Dermis microvascular lymphatic vessel endothelial cell (primary cell): Measurements from ENCODE around the gene BAIAP2L1. TPM values are rescaled to one million over a fixed set of nuclear protein-coding genes. Genes with fewer than 3 reads are reported as not detected.
A peak's percentile ranks its signal among the peaks of the same experiment; 100 is the strongest.

Experiments used
- DNase-seq, 2 donors: peaks; one replicate each; pipeline versions ENCODE4 v3.0.0 to v3.0.0-alpha.2; 2010; ENCODE audit warnings: low read depth in 2 of 2
- total RNA-seq: library from RNA; depleted of rRNA; stranded (reverse); fragments of >200 nt; gene quantifications from 2 replicates; pipeline ENCODE4 v1.2.1, GENCODE V29; 2014

BAIAP2L1 gene
- total RNA-seq, 1 donor from 2014 or later: 0.26 TPM

DNA sequence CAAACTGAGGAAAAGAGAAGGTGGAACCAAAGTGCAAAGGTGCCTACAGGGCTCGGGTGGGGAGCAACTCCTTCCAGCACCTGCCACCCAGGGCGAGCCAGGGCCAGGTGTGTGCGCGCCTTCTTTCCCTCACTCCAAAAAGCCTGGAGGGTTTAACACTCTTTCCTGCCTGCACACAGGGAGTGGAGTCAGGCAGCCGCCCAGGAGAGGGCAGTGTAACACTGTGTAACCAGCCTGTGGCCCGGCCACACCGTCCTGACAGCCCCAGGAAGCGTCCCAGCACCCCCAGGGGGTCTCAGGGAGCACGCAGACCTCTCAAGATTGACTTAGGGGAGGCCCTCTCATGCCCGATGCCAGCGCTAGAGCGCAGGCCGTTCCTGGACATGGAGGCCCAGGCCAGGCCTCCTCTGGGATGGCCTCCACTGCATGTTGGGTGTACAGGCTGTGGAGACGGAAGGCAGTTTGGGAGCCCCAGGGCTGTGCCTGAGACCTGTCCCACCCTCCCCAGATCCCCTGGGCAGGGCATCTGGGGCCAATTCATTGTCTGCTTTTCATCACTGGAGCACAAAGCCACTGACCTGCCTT lies 106.0 kb downstream of the BAIAP2L1 start:
- peak in 1 of 2 donors; percentile 55 for DNase-seq

DNA sequence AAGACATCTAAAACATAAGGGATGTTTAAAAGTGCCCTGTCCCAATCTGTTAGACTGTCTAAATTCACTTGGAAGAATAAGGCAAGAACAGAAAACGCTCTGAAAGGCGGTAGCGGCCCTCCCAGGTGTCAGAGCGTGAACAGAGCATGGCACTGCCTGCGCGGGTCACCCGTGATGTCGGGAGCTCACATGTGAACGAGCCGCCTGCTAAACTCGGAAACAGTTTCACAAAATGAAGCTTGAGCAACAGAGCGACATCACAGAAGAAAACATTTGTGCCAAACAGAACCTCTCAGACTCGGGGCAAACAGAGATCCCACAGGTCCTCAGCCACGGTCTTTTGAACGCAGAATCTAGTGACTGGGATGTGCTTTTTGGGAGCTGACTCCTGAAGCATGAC lies 106.6 kb downstream of the BAIAP2L1 start:
- DNase-seq: no peak

DNA sequence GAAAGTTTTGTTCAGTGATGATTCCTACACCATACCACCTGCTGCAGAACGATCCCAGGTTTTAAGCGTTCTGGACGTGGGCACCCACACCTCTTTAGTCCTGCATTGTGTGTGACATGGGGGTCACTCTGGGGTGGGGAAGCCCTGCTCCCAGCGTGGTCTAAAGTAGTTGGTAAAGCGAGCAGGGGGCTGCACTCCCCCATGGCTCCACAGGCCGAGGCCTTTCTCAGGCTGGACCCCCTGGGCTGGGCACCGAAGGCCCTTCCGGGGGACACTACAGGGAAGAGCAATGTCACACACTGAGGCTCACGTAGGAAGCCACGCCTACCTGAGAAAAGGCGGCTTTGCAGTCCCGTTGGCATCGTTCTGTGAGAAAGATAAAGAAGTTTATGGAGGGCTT lies 107.1 kb downstream of the BAIAP2L1 start:
- DNase-seq: no peak

DNA sequence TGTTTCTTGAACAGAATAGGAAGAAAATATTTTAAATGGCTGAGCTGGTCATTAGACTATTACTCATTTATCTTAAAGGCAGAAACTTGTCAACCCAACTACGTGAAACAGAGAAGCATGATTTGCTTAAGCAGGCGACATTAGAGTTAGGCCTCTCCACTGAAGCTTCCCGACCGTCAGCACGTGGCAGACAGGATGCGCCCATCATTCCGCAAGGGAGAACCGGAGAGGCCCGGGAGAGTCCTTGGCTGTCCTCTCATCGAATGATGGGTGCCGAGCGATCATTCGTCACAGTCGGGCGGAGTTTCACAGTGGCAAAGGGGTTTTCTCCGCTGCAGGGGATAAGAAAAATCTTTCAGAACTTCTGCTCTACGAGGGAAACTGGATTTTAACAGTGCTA lies 107.6 kb downstream of the BAIAP2L1 start:
- no peak for DNase-seq

DNA sequence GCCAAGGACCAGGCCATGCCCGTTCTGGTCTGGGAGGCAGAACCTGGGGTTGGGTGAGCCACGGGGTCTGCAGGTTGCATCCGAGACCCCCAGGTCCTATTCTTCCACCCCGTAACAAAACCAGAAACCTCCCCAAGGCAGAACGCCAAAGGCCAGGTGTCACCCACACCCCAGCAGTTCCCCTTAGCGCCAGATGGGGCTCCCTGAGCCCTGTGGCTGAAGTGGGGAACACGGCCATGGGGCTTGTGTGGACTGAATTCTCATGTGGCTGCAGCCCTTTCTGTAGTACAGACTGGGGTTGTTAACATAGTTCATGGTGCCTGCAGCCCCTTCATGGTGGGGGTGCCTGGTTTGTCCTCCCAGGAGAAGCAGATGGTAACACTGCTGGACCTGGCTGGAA lies 109.2 kb downstream of the BAIAP2L1 start:
- no peak for DNase-seq

DNA sequence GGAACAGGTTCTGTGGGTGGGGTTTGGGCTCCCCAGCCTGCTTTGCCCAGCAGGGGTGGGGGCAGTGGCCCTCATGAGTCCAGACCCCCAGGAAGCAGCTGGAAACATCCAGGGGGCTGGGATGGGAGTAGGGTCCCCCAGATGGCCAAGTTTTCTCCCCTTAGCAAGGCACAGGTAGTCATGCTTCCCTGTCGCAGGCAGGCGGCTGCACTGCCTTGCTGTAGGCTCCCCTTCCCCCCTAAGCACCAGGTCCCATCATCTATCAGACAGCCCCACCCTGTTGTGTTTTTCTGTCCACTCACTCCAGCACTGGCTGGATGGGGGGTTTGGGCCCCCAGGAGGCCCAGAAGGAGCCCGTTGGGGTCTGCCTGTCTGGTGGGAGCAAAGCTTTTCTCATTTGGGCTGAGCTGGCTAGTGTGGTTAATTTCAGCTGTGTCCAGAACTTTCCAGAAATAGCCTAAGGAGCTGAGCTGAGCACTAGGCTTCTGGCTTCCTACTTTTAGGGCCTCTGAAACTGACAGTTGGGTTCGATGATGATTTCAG lies 111.5 kb downstream of the BAIAP2L1 start:
- DNase-seq: no peak

DNA sequence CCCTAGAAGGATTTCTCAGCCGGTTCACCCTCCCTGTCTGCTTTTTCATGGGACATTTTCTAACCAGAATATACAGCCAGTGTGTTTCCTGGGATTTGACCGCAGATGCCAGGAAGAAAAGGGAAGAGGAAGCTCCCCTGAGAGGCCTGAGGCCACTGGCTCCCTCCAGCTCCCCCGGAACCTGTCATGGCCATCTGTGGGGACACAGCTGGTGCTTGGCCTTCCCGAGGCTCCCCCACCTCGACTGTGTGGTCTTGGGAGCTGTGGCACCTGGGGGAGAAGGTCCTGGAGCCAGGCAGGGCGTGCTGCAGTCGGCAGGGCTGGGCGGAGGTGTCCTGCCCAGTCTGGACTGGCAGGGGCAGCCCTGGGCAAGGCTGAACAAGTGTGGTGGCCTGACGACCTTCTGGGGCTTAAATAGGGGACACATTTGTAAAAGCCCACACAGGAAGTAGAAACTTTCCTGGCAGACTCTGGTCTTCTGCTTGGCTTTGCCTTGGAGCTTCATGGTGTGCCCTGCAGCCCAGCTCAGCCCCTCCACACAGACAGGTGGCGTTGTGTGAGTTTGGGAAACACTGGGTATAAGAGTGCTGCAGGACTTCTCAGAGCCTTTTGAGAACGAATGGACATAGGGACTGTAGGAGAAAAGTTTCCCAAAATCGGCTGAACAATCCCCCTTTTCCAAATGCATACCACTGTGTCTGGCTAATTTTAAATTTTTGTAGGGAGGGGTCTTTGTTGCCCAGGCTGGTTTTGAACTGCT lies 112.6 kb downstream of the BAIAP2L1 start:
- DNase-seq: no peak

DNA sequence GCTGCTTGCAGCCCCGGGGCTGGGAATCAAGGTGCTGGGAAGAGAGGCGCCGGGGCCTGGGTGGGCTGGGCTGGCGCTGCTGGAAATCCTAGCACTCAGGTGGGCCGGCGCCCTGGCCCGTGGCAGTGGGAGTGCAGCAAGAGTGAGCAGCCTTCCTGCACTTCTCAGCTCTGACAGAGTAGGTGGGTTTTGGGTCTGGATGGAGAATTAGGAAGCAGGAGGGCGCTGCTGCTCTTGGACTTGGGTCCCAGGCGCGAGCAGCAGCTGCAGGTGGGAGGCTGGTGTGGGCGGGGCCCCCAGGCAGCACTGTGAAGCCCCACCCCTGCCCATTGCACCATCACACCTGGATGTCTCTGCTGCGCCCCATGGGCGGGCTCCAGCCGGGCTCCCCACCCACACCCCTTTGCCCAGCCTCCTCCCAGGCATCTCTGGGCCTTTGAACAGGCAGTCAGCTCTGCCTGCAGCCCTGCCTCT lies 113.4 kb downstream of the BAIAP2L1 start:
- DNase-seq: no peak

DNA sequence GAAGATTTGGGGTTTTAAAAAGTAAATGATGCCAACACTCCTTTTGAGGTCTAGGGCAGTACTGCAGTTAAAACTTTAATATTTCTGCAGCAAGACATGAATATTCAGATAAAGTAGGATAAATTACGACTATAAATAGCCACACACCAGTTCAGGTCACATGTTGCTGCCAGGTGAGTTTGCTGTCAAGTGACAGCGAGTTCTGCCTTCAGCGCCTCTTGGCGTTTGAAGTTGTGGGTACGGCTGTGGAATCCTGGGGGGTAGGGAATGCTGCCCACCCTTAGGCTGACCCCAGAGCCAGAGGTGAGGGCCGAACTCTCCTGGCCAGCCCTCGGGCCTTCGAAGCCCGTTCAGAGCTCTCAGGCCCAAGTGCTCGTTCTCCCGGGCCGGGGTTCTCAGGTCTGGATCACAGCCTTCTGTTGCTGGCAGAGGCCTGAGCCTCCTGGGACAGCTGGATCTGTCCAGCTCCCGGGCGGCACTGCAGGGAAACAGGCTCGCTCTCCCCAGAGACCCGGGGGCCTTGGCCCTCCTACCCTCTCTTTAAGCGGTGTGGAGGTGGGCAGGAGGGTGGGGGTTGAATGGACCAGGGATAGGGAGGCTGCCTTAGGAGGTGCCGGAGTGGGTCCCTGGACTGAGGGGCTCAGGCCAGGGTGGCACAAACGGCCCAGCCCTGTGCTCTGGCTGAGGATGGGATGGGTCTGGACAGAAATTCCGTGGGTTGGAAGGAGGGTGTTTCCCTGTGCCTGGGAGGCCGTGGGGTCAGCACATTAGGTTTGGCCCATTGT lies 114.0 kb downstream of the BAIAP2L1 start:
- DNase-seq: no peak

DNA sequence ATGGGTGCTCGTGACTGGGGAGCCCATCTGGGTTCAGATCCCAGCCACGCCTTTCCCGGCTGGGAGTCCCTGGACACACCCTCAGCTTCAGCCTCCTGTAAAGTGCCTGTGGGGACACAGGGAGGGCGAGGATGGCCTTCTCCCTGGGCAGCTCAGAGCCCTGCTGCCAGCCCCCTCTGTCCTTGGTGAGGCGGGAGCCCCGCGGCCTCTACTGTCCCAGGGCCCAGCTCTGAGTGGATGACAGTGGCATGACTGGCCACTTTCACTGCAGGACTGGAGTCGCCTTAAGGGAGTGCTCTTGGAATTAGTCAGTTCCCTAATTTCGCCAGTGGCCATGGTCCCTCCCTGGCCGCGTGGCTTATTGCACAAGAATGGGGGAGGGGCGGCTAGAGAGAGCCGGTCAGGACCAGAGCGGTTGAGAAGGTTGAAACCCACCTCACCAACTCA lies 114.8 kb downstream of the BAIAP2L1 start:
- no peak for DNase-seq

DNA sequence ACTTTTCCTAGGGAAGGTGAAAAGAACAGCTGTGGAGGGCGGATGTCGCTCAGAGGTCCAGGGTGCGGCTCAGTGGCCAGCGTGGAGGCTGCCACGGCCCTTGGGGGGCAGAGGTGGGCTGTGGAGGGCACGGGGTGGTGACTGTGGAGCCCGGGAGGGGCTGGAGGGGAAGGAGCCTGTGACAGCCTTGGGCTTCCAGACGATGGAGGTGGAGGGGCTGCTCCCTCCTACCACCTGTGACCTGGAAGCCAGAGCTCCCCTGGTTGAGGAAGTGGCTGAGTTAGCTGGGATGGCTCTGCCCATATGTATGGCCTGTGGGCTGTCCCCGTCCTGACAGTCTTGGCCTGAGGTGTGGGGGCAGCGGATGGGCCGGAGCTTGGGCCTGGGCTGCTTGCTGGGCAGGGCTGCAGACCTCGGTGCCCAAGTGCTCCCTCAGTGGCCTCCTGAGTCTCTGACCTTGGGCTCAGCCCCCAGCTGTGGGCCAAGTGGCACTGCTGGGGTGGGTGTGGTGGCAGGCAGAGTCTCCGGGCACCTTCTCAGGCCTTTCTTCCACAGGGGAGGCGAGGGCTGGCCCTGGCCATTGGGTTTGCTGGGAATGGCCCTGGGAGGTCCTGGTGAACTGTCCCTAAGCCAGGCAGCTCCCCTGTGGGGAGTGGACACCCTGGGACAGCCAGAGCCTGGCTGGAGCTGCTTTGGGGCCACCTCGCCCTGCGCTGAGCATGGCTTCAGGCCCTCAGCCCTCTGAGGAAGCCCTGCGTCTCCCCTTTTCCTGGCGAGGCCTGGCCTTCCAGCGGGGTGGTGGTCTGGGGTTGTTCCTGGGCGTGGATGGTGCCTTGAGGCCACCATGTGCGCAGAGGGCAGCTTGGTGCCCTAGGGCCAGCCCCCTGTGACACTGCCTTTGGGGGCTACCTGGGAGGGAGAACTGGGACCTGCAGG lies 115.5 kb downstream of the BAIAP2L1 start:
- DNase-seq: no peak

DNA sequence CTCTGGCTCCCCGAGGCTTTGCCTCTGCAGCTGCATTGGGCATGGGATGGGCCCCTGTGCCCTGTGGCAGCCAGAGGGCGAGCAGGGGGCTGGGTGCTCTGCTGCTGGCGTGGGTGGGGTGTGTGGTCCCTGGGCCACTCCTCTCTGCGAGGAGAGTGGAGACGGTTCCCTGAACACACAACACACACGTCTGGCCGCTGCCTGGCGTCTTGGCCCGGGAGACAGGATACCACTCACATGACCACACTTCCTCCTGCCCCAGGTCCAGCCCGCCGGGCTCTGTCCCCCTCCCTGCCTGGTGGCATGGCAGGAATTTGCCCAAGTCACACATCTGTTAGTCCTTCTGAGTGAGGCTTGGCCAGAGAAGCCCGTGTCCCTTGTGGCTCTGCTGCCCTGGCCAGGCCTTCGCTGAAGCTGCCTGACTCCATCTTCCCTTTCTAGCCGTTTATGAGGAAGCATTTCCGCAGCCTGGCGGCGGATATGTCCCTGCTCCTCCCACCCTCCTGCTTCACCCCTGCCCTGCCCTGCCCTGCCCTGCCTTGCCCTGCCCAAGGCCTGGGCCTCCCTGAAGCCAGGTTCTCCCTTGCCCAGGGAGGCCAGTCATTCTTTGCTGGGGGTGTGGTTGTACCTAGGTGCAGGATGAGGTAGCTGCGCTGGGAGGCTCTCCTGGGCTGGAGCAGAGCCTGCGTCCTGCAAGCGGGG lies 116.4 kb downstream of the BAIAP2L1 start:
- peak; percentile 26 to 86 for DNase-seq

DNA sequence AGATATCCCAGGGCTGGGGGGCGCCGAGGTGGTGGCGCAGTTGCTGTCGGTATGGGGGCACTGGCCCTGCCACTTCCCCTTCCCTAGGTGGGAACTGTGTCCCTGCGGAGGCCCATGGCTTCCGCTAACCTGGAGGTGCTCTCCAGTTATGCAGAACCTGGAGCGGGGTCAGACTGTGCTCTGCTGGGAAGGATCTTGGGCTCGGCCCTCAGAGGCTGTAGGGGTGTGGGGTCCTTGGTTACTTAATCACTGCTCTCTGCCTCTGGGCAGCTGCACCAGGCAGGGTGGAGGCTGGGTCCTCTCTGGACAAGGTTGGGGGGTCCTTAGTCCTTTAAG lies 117.0 kb downstream of the BAIAP2L1 start:
- DNase-seq: peak in 1 of 2 donors; percentile 20

DNA sequence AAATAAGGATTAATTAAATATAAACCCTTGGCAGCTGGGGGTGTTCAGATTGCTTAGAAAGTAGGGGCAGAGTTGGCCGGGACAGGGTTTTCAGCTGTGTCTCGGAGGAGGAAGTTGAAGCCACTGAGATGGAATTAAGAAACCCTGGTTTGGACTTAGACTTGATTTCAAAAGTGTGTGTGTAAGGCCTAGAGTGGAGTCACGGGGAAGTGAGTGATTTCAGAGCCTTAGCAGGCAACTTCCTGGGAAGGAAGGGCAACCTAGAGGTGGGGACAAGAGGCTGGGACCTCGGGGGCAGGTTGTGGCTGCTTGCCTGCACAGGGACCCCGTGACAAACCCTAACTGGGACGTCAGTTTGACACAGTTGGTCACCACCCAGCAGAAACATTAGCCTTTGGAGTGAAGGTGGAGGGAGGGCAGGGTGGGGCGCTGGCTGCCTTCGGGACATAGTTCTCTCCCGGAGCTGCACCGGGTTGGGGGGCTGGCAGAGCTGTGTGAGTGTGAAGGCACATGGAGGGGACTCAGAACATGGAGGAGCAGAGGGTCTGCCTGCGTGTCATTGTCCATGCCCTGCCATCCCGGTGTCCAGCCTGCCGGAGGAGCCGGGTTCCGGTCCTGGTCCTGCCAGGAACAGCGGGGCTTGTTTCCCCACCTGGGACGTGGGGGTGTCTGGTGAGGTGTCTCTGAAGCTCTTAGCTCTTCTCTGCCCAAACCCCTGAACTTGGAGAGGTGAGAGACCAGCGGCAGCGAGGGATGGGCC lies 117.6 kb downstream of the BAIAP2L1 start:
- DNase-seq: peak in 1 of 2 donors; percentile 65

DNA sequence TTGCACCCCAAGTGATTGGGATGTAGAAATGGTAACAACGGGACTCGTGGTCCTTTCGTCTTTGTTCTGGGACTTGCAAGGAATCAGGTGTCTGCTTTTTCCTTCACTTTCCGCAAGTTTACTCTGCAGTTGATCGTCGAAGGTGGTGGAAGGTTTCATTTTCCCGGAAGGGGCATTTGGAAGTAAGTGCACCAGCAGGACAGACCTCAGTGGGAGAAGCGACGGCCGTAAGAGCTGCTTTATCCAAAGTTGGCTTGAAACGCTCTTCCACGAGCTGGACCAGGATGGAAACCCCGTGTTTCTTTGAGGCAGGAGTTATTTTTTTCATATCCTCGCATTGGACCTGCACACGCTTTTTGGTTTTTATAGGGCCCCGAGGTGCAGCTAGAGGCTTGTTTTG lies 118.2 kb downstream of the BAIAP2L1 start:
- peak in 1 of 2 donors; percentile 21 for DNase-seq

DNA sequence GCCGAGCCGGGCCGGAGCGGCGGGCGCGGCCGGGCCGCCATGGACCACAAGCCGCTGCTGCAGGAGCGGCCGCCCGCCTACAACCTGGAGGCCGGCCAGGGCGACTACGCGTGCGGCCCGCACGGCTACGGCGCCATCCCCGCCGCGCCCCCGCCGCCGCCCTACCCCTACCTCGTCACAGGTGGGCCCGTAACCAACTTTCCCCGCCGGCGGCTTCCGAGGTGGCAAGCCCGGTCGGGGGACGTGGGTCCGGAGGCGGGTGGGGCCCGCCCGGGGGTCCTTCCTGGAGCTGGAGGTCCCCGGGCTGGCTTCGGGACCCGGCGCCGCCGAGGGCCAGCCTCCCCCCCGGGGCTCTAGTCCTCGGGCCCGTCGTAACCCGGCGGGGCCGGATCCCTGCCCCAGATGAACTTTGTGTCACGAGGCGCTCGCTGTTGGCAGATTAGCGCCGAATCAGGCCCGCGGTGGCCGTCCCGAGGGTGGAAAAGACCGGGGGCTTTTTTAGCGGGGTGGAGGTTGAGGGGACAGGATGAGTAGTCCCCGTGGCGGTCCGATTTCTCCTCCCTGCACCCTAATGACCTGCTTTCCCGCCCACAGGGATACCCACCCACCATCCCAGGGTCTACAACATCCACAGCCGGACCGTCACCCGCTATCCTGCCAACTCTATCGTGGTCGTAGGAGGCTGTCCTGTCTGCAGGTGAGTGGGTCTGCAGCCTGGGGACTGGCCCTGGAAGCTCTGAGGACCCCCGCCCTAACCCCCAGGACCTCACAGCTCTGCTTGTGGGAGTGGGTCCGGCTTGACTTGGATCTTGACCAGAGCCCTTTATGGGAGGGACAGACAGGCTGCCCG lies 118.9 kb downstream of the BAIAP2L1 start:
- peak in 1 of 2 donors; percentile 25 for DNase-seq

DNA sequence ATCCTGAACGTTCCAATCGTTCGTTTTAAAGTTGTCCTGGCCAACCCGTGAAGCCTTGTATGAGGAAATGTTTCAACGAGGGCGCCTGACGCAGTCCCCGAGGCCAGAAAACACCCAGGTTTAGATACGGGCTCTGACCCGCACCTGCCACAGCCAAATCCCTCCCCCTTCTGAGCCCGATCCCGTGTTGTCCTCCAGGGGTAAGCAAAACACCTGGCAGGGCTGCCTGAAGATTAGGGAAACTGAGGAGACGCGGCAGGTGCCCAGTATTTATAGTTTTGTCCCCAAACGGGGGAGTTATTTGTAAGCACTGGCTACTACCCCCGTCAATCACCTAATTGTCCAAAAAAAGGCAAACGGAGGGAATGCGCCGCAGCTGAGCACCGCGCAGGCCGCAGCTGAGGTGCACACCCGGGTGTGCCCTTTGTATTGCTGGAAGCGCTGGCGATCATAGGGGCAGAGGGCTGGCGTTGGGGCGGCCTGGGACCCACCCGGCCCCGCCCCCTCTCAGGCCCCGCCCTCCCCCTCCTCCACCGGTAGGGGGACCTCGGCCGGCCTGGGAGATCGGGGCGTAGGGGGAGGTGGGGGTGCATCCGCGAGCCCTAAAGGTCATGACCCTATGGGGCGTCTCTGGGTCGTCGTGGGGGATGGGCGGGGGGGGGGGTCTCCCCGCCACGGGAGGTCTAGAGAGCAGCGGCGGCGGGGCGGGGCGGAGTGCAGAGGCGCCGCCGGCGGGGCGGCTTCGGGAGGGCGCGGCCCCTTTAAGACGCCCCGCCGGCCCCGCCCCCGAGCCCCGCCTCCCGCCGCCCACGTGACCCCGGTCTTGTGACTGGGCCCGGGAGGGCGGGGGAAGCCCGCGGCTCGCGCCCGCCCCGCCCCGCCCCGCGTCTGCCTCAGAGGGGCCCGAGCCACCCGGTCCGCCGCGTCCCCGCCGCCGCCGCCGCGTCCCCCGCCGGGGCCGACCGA lies 119.8 kb downstream of the BAIAP2L1 start, which contains the start of gene BRI3:
Gene BRI3 (plus strand): TSS at position 896 of the 966 bp plus-strand sequence. CDS start 110 bp downstream, outside the sequence.
- DNase-seq: peak; percentile 43 to 91
